ENCODE data around the gene TMEM239.
"Not testable (repeated sequence)": the region's sequence is repeated elsewhere in the genome, so short reads cannot be mapped to it uniquely, and the experiment has no call there.

The TMEM239 gene

DNA sequence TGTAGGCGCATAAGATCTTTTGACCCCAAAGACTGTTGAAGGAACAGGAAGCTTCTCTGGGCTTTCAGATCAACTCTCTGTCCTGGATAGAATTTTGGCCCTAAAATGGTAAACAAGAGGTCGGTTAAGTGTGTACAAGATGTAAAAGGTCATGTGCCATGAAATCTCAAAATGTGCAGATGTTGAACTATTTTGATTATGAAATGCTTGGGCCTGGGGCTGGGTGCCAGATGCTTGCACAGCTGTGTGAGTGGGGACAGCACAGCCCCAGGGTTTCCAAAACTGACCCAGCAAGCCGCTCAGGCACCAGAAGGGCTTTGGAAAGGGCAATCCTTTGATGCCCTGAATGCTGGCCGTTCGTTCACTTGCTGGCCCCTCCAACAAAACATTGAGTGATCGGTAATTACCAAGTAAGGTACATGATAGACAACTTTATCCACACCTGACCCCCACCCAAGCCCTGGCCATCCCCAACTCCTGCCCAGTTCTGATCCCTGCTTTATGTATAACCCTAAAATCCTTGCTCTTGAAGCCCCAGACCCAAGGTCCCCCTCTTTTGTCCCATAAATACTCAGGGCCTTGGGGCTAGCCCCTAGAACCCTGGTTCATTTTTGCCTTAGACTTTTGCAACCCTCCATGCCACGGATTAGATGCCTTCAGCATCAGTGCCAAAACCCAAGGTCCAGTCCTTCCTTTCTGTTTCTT lies 1.9 kb downstream of the TMEM239 start:
- no peaks in the 10 kb centered on the region for H3K4me1 ChIP-seq (ENCODE audit: insufficient read depth, low read length)
- H2AFZ ChIP-seq (ENCODE audit: low read depth, low read length) = no peak overlapping the region
- no peak overlapping the region for H3K4me3 ChIP-seq (ENCODE audit: low read length)
- H3K9me3 ChIP-seq (ENCODE audit: low read length) = peaks cover 2% of the 10 kb centered on the region
- H3K27me3 ChIP-seq (ENCODE audit: insufficient read depth, low read length) = peaks cover 34% of the 10 kb centered on the region
- no peaks in the 10 kb centered on the region for H3K36me3 ChIP-seq (ENCODE audit: insufficient read depth, low read length)

DNA sequence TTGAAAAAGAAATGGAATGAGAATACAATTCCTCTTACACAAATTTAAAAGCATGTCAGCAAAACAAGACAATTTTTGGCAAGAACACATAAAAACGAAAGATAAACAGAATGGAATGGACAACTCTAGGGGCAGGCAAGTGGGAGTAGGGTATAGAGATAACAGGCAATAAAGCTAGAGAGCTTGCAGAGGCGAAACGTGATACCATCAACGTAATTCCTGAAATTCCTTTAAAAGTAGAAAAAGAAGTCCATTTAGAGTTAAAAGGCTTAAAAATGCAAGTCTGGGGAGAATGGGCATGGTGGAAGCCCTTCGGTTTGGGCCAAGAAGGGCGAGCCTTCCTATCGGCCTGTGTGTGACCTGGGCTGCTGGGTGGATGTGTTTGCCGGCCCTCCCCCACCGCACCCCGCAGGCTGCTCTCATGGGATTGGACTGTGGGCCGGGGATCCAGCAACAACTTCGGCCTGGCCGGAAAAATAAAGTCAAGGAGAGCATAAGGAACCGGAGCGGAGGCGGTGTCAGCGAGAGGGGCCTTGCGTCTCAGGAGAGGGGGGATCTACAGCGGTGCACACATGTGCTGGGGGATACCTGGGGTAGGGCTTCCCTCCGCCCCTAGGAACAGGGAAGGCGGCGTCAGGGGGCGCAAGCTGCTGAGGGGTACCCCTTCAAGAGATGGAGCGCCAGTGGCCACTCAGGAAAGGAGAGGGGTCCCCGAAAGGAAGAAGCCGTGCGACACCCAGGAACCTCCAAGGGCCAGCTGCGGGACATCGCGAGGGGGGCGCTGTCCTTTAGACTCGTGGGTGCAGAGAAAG lies 4.1 kb downstream of the TMEM239 start:
- Histone ChIP-seq H3K4me3 (ENCODE audit: low read length) (no peak overlapping the region), H3K27me3 (ENCODE audit: insufficient read depth, low read length) (peaks cover 34% of the 10 kb centered on the region), H2AFZ (ENCODE audit: low read depth, low read length) (no peak overlapping the region), H3K36me3 (ENCODE audit: insufficient read depth, low read length) (no peaks in the 10 kb centered on the region), H3K9me3 (ENCODE audit: low read length) (peaks cover 2% of the 10 kb centered on the region), H3K4me1 (ENCODE audit: insufficient read depth, low read length) (no peaks in the 10 kb centered on the region)

DNA sequence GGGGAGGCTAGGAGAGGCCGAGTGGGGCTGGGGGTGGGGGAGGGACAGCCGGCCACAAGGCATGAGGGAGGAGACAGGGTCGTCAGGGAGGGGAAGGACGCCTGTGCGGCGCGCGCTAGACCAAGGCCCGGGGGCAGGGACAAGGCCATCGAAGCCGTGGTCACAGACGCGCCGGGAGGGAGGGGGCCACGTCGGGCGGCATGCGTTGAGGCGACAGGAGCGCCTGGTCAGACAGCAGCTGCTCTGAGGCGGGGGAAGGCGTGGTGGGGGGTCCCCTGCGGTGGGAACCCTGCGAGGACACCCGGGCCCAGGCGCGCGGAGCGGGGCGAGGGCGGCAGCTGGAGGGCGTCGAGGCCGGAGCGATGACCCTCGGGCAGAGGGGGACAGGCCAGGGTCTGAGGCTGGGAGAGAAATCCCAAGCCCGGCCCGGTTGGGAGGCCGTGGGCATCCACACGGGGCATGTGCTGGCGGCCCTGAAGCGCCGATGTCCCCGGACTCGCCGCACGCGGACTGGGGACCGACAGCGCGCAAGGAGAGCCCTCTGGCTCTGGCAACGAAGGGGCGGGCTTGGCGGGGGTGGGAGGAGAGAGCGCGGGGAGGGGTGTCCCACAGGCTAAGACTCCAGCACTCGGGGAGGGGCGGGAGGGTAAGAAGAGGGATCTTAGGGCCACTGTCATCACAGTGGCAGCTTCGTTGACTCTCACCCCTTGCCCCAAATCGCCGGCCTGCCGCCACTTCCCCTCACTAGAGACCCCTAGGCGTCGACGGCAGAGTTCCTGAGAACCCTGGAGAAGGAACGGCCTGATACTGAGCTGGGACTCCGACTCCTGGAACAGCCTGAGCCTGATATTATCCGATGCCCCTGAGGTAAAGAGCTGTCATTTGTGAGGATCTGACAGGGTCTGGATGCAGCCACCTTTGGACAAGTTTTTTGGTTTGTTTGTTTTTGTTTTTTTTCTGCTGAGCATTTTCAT lies 5.0 kb downstream of the TMEM239 start:
- H3K27me3 ChIP-seq (ENCODE audit: insufficient read depth, low read length) = peaks cover 35% of the 10 kb centered on the region
- no peak overlapping the region for H2AFZ ChIP-seq (ENCODE audit: low read depth, low read length)
- H3K4me1 ChIP-seq (ENCODE audit: insufficient read depth, low read length) = no peaks in the 10 kb centered on the region
- no peak overlapping the region for H3K4me3 ChIP-seq (ENCODE audit: low read length)
- peaks cover 2% of the 10 kb centered on the region for H3K9me3 ChIP-seq (ENCODE audit: low read length)
- no peaks in the 10 kb centered on the region for H3K36me3 ChIP-seq (ENCODE audit: insufficient read depth, low read length)

DNA sequence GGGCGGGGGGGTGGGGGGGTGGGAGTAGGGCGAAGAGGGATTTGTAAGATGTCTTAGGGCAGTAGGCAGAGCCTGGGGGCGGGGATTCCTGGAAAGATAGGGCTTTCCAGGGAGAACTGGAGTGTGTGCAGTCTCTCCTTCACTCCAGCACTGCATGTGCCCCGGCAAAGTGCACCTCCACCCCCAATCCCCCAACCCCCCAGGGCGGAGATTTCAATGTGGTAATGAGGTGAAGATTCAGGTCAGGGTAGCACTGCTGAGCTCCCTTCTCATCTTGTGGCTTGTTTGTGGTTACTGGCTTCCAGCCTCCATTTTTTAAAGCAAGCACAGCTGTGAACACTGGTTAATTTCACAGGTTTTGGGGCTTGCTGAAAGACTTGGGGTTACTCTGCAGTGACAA lies 5.9 kb downstream of the TMEM239 start:
- Histone ChIP-seq H3K27me3 (ENCODE audit: insufficient read depth, low read length) (peaks cover 35% of the 10 kb centered on the region), H3K36me3 (ENCODE audit: insufficient read depth, low read length) (no peaks in the 10 kb centered on the region), H3K4me3 (ENCODE audit: low read length) (no peak overlapping the region), H3K4me1 (ENCODE audit: insufficient read depth, low read length) (no peaks in the 10 kb centered on the region), H2AFZ (ENCODE audit: low read depth, low read length) (no peak overlapping the region), H3K9me3 (ENCODE audit: low read length) (peaks cover 2% of the 10 kb centered on the region)

GRCh38 chr20:2825761-2826160 lies 9.6 kb downstream of the TMEM239 start:
- Histone ChIP-seq H3K4me3 (ENCODE audit: low read length) (no peak overlapping the region), H3K36me3 (ENCODE audit: insufficient read depth, low read length) (no peaks in the 10 kb centered on the region), H3K9me3 (ENCODE audit: low read length) (peaks cover 2% of the 10 kb centered on the region), H2AFZ (ENCODE audit: low read depth, low read length) (no peak overlapping the region), H3K27me3 (ENCODE audit: insufficient read depth, low read length) (peaks cover 15% of the 10 kb centered on the region), H3K4me1 (ENCODE audit: insufficient read depth, low read length) (no peaks in the 10 kb centered on the region)

GRCh38 chr20:2826655-2827054 lies 10.5 kb downstream of the TMEM239 start:
- peaks cover 7% of the 10 kb centered on the region for H3K27me3 ChIP-seq (ENCODE audit: insufficient read depth, low read length)
- H3K9me3 ChIP-seq (ENCODE audit: low read length) = no peaks in the 10 kb centered on the region
- no peaks in the 10 kb centered on the region for H3K36me3 ChIP-seq (ENCODE audit: insufficient read depth, low read length)
- no peak overlapping the region for H2AFZ ChIP-seq (ENCODE audit: low read depth, low read length)
- H3K4me3 ChIP-seq (ENCODE audit: low read length) = no peak overlapping the region
- no peaks in the 10 kb centered on the region for H3K4me1 ChIP-seq (ENCODE audit: insufficient read depth, low read length)

GRCh38 chr20:2829376-2829775 lies 13.2 kb downstream of the TMEM239 start:
- Histone ChIP-seq H3K27me3 (ENCODE audit: insufficient read depth, low read length) (peaks cover 3% of the 10 kb centered on the region), H3K9me3 (ENCODE audit: low read length) (no peaks in the 10 kb centered on the region), H3K4me3 (ENCODE audit: low read length) (no peak overlapping the region), H3K4me1 (ENCODE audit: insufficient read depth, low read length) (no peaks in the 10 kb centered on the region), H3K36me3 (ENCODE audit: insufficient read depth, low read length) (no peaks in the 10 kb centered on the region), H2AFZ (ENCODE audit: low read depth, low read length) (no peak overlapping the region)

DNA sequence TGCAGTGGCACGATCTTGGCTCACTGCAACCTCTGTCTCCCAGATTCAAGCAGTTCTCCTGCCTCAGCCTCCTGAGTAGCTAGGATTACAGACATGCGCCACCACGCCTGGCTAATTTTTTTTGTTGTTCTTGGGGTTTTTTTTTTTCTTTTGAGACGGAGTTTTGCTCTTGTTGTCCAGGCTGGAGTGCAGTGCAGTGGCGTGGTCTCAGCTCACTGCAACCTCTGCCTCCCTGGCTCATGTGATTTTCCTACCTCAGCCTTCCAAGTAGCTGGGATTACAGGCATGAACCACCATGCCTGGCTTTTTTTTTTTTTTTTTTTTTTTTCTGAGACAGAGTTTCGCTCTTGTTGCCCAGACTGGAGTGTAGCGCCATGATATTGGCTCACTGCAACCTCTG lies 15.0 kb downstream of the TMEM239 start:
- H2AFZ ChIP-seq (ENCODE audit: low read depth, low read length); H3K27me3 ChIP-seq (ENCODE audit: insufficient read depth, low read length); H3K9me3 ChIP-seq (ENCODE audit: low read length); H3K4me3 ChIP-seq (ENCODE audit: low read length); H3K36me3 ChIP-seq (ENCODE audit: insufficient read depth, low read length); H3K4me1 ChIP-seq (ENCODE audit: insufficient read depth, low read length): not testable (repeated sequence)

- Histone ChIP-seq H3K4me3 (ENCODE audit: low read length) (no peak overlapping the region), H3K9me3 (ENCODE audit: low read length) (no peaks in the 10 kb centered on the region), H2AFZ (ENCODE audit: low read depth, low read length) (no peak overlapping the region), H3K4me1 (ENCODE audit: insufficient read depth, low read length) (peaks cover 9% of the 10 kb centered on the region), H3K27me3 (ENCODE audit: insufficient read depth, low read length) (no peaks in the 10 kb centered on the region), H3K36me3 (ENCODE audit: insufficient read depth, low read length) (peaks cover 5% of the 10 kb centered on the region)
Observed at GRCh38 chr20:2833761-2834160, 17.6 kb downstream of the TMEM239 start.

- Histone ChIP-seq H3K4me1 (ENCODE audit: insufficient read depth, low read length) (peaks cover 9% of the 10 kb centered on the region), H3K4me3 (ENCODE audit: low read length) (no peak overlapping the region), H3K9me3 (ENCODE audit: low read length) (no peaks in the 10 kb centered on the region)
Observed at GRCh38 chr20:2834401-2835110, 18.4 kb downstream of the TMEM239 start.

DNA sequence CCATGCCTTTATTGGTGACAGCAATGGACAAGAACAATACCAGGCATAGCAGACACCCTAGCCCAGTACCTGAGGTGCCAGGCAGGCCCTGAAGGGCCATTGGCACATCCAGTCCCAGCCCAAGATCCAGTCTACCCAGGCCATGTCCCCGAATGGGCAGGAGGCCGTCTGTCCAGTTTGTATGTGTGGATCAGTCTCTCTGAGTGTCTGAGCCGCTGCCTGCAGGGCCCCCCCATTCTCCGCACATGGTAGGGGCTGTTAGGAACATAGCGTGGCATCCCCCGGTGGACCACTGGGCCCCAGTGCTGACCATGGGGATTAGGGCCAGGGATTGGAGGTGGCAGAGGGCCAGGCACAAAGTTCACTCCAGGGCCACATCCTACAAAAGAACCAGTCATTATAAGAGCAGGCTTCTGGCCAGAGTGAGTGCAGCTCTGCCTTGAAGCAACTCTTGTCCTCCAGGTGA lies 19.2 kb downstream of the TMEM239 start:
- H3K9me3 ChIP-seq (ENCODE audit: low read length) = no peaks in the 10 kb centered on the region
- no peak overlapping the region for H3K4me3 ChIP-seq (ENCODE audit: low read length)
- no peaks in the 10 kb centered on the region for H3K27me3 ChIP-seq (ENCODE audit: insufficient read depth, low read length)
- H3K36me3 ChIP-seq (ENCODE audit: insufficient read depth, low read length) = peaks cover 5% of the 10 kb centered on the region
- H3K4me1 ChIP-seq (ENCODE audit: insufficient read depth, low read length) = peaks cover 15% of the 10 kb centered on the region
- no peak overlapping the region for H2AFZ ChIP-seq (ENCODE audit: low read depth, low read length)

More at GRCh38 chr20:2834401-2835110, 18.4 kb downstream of the TMEM239 start:
- no peaks in the 10 kb centered on the region for H3K27me3 ChIP-seq (ENCODE audit: insufficient read depth, low read length)
- H3K36me3 ChIP-seq (ENCODE audit: insufficient read depth, low read length) = peaks cover 5% of the 10 kb centered on the region
- H2AFZ ChIP-seq (ENCODE audit: low read depth, low read length) = no peak overlapping the region

- H2AFZ ChIP-seq (ENCODE audit: low read depth, low read length) = no peak overlapping the region
- H3K4me1 ChIP-seq (ENCODE audit: insufficient read depth, low read length) = peaks cover 15% of the 10 kb centered on the region
- peaks cover 5% of the 10 kb centered on the region for H3K36me3 ChIP-seq (ENCODE audit: insufficient read depth, low read length)
- H3K4me3 ChIP-seq (ENCODE audit: low read length) = no peak overlapping the region
- no peaks in the 10 kb centered on the region for H3K9me3 ChIP-seq (ENCODE audit: low read length)
- H3K27me3 ChIP-seq (ENCODE audit: insufficient read depth, low read length) = no peaks in the 10 kb centered on the region
Observed at GRCh38 chr20:2836035-2836434, 19.9 kb downstream of the TMEM239 start.
